HG03457 (cell line): Measurements from ENCODE around the gene RPS28.

Experiments
- ATAC-seq: cut with Tn5 transposase; IDR thresholded peaks from one replicate; pipeline ENCODE4 v1.9.1; 2021; ENCODE audit warnings: moderate number of reproducible peaks; ENCODE audit not compliant: unreplicated experiment

RPS28 gene

DNA sequence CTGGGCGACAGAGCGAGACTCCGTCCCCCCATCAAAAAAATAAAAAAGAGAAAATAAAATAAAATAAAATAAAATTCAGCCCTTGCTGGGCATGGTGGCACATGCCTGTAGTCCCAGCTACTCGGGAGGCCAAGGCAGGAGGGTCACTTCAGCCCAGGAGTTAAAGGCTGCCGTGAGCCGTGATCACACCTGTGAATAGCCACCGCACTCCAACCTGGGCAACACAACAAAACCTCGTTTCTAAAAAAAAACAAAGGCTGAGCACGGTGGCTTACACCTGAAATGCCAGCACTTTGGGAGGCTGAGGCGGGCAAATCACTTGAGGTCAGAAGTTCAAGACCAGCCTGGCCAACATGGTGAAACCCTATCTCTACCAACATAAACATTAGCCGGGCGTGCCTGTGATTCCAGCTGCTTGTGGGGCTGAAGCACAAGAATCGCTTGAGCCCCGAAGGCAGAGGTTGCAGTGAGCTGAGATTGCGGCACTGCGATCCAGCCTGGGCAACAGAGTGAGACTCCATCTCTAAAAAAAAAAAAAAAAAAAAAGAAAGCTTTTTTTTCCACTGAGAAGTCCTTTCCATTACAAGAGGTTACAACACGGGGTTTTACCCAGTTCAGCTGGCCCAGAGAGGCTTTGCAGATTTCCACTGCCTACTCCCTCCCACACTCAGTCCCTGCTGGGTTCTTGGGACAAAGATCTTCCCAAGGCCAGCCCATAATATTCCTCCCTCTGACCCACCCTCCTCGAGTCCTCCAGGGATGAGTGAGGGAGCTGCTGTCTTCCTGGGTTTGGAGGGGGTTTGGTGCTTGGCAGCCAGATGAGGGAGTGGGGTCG is 49.1 kb downstream of the RPS28 start:
- ATAC-seq, result no peak

DNA sequence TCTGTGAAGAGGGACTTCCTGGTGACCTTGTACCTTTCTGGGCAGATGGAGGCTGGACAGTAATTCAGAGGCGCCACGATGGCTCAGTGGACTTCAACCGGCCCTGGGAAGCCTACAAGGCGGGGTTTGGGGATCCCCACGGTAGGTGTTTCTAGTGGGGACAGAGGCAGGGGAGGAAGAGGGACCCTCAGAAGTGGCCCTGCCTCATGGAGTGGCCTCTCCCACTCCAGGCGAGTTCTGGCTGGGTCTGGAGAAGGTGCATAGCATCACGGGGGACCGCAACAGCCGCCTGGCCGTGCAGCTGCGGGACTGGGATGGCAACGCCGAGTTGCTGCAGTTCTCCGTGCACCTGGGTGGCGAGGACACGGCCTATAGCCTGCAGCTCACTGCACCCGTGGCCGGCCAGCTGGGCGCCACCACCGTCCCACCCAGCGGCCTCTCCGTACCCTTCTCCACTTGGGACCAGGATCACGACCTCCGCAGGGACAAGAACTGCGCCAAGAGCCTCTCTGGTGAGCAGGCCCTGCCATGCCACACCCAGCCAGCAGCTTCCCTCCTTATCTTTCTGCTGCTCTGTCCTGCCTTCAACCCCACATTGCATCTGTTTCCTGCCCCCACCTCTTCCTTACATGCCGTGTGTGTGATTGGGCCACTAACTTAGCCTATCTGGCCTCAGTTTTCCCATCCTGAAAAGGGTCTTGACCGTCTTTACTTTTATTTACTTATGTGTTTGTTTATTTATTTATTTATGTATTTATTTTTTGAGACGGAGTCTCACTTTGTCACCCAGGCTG is 49.9 kb downstream of the RPS28 start:
- ATAC-seq, result no peak
